Measurements from ENCODE around the gene EIF3J.

Gene EIF3J

DNA sequence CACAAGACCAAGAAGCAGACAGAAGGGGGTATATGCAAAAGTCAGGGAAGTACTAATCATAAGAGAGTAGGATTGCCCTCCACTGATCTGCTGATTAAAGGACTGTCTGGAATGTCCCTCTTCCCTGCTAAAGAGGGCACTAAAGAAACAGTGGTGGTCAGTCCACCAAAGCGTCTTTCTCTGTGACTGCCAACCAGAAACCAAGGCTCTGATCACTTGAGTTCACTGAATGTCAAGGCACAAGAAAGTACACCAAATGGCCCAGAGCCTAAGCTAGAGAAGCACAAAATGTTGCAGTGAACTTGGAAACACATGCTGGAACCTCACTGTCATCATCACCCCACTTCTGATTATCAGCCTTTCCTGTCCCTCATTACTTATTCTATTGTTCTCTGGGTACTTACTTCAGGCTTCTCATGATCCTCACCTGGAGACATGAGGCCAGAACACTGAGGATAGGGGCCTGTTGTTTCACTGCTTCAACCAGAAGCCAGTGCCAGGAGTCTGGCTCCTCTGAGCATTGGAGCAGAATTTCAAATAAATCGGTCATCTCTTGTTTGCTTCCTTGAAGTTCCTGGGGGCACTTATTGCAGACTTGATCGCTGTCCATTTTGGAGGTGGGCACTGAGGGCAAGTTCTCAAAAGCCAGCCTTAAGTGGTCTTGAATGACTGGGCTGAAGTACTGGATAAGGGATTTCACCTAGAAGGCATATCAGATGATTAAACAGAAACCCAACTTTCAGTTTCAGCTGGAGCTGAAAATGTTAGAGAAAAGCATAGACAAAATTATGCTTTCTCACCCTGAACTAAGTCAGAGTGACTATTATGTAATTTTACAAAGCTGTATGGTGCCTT, 58.9 kb downstream of the EIF3J start:
- DNase-seq: no peak

DNA sequence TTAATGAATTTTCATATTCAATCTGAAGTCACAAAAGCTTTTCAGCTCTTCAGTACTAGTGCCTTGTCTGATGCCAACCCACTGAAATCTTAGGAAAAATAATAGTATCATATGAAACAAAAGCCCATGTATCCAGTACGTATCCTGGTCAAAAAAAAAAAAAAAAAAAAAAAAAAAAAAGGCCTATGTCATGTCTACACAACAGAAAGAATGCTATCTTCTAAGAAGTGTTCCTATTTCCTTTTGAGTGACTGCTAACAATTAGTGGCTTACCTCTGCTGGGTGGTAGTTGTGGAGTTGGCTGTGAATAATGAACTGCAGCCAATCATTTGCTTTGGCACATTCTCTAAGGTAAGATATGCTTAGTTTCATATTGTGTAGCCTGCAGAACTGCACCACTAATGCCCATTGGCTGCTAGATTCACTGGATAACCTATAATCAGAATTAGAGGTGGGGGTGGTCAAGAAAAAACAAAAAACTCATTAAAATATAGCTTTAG, 59.6 kb downstream of the EIF3J start:
- DNase-seq: no peak

DNA sequence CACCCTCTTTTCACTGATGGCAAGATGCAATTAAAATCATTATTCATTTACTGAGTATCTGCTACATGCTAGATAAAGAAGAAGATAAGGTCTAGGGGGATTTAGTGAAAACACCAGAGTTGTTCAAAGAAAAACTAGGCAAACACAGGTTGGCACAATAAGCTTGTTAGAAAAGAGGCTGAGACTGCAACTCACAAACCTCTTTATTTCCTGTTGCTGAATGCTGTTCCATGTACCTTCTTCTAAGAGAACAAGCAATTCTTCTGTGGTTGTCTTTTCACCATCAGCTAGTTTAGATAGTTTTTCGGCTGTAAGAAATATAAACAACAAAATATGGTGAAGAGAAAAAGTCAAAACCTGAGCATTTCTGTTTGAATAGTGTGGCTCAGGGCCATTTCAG, 61.1 kb downstream of the EIF3J start:
- DNase-seq: no peak

DNA sequence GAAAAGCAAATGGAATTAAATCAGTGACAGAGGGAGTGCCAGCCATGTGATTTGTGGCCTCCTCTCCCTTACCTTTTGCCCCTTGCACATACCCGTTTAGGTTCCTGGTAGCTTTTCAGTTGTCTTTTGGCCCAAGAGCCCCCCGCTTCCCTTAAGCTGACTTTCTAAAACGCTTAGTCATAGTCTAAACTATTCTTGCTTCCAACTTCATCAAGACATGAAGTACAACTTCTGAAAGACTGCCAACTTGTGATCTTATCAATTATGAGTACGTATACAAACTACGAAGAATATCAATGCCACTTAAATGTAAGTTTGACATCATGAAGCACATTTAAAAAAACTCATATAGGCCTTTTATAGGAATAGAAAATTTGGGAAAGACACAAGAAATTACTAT, 61.9 kb downstream of the EIF3J start:
- no peak for DNase-seq

DNA sequence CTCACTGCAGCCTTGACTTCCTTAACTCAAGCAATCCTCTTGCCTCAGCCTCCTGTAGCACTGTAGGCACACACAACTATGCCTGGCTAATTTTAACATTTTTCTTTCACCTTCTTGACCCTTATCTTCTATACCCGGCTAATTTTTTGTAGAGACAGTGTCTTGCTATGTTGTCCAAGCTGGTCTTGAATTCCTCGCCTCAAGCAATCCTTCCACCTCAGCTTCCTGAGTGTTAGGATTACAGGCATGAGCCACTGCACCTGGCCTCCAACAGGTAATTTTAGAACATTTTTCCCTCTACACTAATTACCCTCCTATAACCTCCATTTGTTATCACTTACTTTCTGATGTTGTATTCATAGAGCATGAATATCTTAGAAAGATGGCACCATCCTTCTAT, 66.2 kb downstream of the EIF3J start:
- DNase-seq: no peak

DNA sequence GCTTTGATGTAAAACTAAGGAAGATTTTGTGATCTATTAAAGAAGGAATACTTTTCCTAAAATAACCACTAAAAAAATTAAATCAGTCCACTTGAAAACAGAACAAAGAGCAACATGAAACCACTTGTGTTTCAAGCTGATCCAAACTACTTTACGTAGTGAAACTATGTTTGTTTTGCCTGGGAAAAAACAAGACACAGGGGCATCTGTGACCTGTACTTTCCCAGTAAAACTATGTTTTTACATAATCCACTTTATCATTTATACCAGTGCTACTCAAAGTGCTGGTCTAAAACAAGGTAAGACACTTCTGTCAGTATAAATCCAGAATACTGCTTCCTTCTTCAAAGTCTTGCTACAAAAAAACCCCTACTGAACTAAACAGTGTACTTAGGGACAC, 69.8 kb downstream of the EIF3J start:
- DNase-seq: no peak
